GM19463 (cell line): Measurements from ENCODE around the gene REG1A.

Experiments used
- ATAC-seq: cut with Tn5 transposase; IDR thresholded peaks from one replicate; pipeline ENCODE4 v1.9.1; 2021; ENCODE audit warnings: mild to moderate bottlenecking, moderate library complexity; ENCODE audit not compliant: unreplicated experiment

The REG1A gene, protein sequence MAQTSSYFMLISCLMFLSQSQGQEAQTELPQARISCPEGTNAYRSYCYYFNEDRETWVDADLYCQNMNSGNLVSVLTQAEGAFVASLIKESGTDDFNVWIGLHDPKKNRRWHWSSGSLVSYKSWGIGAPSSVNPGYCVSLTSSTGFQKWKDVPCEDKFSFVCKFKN

DNA sequence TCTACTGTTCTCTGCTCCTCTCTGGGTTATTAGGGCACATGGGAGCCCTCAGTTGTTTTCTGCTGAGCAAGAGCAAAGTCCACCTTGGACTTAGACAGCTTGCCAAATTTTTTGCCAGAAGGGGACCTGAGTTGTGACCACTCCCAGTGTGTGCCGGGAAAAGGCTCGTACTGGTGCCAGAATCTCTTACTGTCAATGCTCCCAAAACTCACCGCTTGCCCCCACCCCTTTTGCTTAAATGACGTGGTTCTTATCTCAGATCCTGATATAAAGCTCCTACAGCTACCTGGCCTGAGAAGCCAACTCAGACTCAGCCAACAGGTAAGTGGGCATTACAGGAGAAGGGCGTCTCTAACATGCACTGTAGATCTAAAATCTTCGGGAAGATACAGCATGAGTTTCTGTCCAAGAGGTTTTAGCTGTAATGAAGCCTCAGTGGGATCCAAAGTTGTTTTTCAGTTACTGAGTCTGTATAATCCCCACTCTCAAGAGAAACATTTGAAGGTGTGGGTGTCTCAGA lies at the start of gene REG1A:
Gene REG1A (plus strand): TSS at position 295 of the 520 bp plus-strand sequence. CDS start 374 bp downstream, outside the sequence.
- no peak for ATAC-seq

GRCh38 chr2:79071078-79071477 lies 49.2 kb upstream of the REG1A start:
- ATAC-seq = no peak

- ATAC-seq = no peak
Observed at GRCh38 chr2:79082987-79083386, 37.3 kb upstream of the REG1A start.

DNA sequence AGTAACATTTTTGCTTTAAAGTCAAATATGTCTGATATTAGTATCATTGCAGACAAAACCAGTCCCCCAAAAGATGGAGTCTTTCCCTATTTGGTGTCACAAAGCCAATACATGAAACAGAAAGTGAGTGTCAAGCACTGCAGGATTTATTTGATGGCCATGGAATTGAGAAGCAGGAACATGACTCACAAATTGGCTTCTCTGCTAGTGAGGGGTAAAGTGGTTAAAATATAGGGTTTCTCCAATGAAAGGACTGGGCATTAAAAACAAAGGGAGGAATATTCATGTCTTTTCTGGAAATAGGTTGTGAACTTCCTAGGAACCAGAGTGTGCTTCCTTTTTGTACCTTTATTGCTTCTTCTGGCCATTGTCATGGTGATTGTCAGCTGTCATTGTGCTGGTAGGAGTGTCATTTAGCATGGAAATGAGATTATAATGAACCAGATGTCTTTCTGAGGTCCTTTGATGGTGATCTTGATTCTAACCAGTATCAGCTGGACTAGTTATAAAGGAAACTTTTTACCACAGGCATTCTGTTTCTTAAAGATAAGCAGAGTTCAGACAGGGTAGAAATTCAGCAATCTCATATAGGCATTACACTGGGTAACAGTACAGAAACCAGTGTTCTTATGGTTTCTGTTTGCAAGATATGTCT lies 36.6 kb upstream of the REG1A start:
- no peak for ATAC-seq

DNA sequence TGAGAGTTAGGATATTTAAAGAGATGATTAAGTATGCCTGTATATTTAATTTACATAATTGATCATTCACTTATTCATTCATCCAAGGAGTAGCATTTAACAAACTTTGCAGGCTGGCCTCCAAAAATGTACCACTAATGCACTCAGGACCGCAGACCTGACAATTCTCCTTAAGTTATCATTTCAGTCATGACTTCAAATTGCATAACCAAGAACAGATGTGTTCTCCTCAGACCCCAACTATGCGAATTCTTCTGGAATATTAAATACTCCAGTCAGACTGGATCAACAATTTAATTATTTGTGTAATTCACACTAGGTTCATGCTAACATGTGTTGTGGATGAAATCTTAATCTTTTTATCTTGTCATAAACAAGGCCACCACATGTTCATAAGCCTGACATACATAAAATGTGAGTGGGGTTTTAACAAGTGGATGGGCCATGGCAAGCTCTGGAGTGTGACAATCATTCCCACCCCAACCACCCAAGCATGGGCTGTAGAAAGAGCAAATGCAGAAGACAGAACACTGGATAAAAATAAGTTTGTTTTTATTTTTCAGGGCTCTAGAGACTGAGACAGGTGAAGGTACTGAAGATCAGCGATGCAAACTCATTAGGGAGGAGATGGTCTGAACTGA lies 35.7 kb upstream of the REG1A start:
- no peak for ATAC-seq

- no peak for ATAC-seq
Observed at GRCh38 chr2:79085382-79085781, 34.9 kb upstream of the REG1A start.

DNA sequence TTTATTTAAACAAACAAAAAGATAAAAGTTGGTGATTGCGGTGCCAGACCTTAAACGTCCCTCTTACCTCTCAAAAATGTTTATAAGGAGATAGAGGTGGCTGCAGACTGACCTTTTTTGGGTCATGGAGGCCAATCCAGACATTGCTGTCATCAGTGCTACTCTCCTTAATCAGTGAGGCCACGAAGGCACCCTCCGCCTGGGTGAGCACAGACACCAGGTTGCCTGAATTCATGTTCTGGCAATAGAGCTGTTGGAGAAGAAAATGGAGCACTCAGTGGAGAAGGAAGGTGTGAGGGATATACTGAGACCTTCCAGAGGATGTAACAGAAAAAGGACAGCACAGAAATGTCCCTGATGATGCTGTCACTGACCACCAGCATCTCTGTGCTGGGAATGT lies 34.0 kb upstream of the REG1A start:
- ATAC-seq = no peak

DNA sequence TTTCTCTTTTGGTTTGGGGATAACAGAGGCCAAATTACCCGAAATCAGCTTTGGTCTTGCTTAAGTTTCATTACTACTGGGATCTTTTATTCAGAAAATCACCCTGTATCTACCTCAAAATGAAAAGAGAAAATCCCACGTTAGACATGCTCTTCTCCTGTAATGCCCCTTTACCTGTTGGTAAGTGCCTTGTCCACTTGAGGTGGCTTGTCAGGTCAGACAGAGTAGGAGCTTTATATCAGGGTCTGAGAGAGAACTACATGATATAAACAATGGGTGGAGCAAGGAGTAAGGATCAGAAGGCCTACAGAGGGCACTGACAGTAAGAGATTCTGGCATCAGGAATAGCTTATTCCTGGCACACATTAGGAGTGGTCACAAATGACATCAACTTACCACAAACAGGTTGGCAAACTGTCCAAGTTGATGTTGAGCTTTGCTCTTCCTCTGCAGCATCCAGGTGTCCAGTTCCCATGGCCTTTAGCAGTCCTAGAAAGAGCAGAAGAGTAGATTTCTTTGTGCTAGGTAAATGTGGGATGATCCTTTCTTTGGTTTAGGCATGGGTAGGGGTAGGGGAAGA lies 32.4 kb upstream of the REG1A start, which contains the start of gene REG1B:
Gene REG1B (minus strand): TSS at position 209 of the 580 bp plus-strand sequence. CDS start 381 bp downstream, outside the sequence.
- ATAC-seq = no peak

- no peak for ATAC-seq
Observed at GRCh38 chr2:79090693-79091092, 29.6 kb upstream of the REG1A start.

- no peak for ATAC-seq
Observed at GRCh38 chr2:79097843-79098242, 22.4 kb upstream of the REG1A start.

GRCh38 chr2:79099140-79099686 lies 21.1 kb upstream of the REG1A start:
- ATAC-seq = no peak

GRCh38 chr2:79100285-79100684 lies 20.0 kb upstream of the REG1A start:
- no peak for ATAC-seq

GRCh38 chr2:79101024-79101423 lies 19.3 kb upstream of the REG1A start:
- ATAC-seq = no peak

GRCh38 chr2:79103214-79103613 lies 17.1 kb upstream of the REG1A start:
- no peak for ATAC-seq

DNA sequence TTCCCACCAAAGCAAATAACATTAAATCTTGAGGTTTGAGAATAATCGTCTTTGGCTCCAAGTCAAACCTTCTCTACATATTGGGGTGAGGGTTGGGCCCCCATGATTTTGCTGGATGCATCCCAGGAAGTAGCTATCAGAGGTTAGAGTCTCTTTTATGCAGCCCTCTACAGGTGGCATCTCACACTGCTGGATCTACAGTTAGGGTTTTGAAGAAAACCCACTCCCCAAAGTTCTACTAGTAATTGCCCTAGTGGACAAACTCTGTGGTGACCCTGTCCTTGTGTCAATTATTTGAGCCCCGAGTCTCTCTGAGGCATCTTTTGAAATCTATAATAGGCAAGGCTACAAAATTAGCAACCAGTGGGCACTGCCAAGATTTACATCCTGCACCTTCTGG lies 15.0 kb upstream of the REG1A start:
- no peak for ATAC-seq

DNA sequence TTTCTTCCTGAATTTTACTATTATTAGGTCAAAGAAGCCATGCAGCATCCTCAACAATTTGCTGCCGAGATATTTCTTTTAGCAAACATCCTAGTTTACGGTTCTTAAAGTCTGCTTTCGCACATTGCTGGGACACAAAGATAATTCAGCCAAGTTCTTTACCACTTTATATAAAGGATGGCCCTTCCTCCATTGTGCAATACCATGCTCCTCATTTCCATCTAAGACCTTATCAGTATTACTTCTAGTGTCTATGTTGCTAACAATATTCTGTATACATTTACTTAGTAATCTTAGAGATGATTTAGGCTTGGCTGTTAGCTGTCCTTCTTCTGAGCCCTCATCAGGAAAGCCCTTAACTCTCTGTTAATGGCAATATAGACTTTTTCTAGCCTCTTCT lies 8.0 kb upstream of the REG1A start:
- ATAC-seq = no peak

DNA sequence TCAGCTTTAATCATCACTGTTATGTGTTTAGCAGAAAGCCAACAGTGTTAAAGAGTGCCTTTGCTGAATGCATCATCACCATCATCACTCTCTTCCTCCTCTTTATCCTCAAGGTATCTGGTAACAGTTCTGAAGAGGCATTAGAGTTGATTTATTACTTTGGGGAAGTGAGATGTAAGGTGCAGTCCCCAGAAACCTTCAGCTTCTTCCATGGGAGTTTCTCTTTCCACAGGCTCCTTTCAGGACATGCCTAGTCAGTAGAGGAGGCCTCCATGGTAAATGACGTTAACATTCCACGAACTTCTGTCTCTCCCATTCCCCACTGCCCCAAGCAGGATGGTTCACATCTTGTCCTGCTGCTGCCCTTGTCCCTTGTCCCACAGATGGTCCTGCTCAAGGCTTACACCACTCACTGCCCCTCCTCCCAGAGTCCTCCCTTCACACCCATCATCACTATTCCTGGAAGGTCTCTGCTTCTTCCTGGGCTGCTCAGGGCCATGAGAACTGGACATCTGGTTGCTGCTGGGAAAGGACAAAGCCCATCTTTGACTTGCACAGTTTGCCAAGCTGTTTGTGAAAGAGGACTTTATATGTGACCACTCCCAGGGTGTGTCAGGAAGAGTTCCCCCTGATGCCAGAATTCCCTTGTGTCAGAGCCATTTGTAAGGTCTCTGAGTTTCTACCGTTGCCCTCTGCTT lies 5.3 kb upstream of the REG1A start:
- ATAC-seq = no peak

DNA sequence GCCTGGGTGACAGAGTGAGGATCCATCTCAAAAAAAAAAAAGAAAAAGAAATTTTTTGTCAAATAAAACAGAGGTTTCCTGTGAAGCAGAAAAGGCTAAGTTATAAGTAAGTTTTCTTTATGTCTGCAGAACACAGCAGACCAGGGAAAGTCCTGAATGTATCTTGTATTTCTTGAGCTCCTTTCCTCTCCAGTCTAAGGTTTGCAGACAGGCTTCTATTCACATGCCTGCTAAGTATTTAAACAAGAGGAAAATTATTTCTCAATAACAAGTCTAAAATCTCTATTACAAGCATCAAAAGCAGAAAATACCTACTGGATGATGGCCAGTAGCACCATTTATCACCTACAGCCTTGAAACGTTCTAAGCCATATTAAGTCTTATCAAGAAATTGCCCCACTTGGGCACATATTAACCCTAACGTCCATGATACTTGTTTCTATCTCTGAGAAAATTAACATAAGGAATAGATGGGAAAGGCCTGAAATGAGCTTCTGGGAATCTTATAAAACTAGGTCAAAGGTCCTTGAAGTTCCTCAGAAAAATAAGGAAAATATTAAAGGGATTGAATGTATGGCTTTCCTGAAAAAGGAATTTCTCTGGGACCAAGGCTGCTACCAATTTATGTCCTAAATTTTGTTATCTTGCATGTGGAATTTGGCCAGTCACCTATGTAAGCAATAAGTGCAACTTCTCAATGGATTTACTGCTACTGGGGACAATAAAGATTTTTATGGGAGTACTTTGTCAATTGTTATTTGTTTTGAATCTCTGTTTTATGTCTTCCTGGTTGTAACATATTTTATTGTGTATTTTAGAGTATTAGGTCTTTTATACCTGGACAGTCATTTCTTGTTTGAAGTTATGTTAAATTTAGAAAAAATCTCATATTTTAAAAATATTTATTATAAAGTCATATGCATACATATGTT lies 3.0 kb upstream of the REG1A start:
- no peak for ATAC-seq

DNA sequence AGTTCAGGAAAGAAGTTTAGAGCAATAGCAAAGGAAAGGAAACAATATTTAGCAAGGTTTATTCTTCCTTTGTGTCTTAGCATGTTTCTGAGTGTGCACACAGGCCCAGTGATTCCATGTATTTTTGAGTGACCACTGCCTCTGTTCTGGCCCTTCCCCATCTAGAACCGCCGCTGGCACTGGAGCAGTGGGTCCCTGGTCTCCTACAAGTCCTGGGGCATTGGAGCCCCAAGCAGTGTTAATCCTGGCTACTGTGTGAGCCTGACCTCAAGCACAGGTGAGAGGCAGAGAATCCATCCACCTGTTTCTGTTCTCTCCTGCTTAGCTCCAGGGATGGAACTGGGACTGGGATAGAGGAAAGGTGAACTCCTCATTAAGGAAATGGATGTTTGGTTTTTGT lies 2.4 kb downstream of the REG1A start:
- no peak for ATAC-seq
